ENCODE measurements around the gene SAP25.
A peak's percentile ranks its signal among the peaks of the same experiment; 100 is the strongest.

The SAP25 gene

GRCh38 chr7:100591596-100591995 is 17.9 kb upstream of the SAP25 start:
- FAIRE-seq, result no peak

DNA sequence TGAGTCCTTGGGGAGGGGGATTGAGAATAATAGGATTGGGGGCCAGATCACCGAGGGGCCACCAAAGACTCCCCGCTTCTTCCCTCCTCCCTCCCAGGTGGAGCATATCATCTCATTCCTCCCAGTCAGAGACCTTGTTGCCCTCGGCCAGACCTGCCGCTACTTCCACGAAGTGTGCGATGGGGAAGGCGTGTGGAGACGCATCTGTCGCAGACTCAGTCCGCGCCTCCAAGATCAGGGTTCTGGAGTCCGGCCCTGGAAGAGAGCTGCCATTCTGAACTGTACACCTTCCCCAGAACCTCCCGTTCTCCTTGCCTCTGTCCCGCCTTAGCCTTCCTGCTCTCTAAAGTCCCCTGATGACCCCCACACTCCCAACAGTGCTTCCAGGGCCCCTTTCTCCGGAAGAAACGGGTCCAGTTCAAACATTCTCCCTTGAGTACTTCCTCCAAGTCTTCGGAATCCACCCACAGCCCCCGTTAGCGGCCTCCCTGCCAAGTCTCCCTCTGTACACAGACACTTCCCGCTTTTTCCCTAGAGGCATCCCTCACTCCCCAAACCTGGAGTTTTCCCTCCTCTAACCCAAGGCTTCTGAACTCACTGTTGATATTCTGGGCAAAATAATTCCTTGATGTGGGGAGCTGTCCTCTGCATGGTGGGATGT is 16.5 kb upstream of the SAP25 start:
- FAIRE-seq, result no peak

- FAIRE-seq, result no peak
Observed at GRCh38 chr7:100589341-100589947, 15.7 kb upstream of the SAP25 start.

DNA sequence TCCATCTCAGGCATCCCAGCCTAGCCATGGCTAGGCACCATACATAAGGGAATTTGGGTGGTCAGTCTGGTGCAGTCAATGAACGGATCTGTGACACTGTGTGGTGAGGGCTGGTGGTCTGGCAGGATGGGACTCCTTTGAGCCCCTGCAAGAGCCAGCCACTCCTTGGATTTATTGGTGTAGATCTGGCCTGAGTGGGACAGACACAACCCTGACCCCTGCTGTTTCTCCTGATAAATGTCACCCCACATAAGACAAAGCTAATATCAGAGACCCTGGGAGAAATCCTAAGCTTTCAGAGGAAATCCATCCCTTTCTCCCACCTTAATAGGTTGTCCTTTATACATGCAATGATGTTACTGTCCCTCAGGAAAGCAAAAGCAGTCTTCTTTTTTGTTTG is 14.7 kb upstream of the SAP25 start:
- FAIRE-seq, result no peak

DNA sequence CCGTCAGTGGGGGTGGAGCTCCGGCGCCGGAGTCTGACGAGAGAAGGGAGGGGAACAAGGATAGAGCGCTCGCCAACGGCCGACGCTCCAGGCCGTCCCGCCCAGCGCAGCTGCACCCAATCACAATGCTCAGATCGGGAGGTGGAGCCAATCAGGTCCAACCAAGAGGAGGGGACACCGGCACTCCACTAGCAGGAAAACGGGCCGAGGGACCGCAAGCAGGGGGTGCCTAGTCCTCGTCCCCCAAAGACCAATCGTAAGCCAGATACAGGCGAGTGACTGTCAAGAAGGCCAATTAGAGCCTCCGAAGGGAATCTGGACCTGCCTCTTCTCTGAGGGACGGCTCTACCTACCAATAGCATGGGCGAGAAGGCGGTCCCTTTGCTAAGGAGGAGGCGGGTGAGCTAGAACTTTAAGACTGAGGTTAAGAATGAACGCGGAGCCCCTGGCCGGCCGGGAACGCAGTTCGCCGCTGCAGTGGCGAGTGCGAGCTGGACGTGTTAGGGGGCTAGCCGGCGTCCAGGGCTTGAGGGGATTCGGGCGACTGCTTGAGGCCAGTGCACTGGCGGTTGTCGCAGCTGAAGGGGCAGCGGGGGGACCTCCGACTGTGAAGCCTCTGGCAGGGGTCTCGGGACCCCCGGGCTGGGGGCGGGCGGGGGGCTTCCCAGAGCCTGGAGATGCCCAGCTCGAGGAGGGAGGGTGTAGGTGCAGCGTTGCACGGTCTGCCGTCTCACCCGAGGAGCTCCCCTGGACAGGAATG is 12.7 kb upstream of the SAP25 start, which contains the start of gene FBXO24:
TSS of gene FBXO24 (plus strand) at position 63 of the 760 bp plus-strand sequence. CDS start at position 361, 298 bp downstream.
- peak; percentile 100 for FAIRE-seq

GRCh38 chr7:100585511-100586265 is 12.0 kb upstream of the SAP25 start, which contains the start of gene LRCH4:
LRCH4 (minus strand) TSS chr7:100586129; CDS start chr7:100586100, 29 bp downstream.
- FAIRE-seq, result no peak

DNA sequence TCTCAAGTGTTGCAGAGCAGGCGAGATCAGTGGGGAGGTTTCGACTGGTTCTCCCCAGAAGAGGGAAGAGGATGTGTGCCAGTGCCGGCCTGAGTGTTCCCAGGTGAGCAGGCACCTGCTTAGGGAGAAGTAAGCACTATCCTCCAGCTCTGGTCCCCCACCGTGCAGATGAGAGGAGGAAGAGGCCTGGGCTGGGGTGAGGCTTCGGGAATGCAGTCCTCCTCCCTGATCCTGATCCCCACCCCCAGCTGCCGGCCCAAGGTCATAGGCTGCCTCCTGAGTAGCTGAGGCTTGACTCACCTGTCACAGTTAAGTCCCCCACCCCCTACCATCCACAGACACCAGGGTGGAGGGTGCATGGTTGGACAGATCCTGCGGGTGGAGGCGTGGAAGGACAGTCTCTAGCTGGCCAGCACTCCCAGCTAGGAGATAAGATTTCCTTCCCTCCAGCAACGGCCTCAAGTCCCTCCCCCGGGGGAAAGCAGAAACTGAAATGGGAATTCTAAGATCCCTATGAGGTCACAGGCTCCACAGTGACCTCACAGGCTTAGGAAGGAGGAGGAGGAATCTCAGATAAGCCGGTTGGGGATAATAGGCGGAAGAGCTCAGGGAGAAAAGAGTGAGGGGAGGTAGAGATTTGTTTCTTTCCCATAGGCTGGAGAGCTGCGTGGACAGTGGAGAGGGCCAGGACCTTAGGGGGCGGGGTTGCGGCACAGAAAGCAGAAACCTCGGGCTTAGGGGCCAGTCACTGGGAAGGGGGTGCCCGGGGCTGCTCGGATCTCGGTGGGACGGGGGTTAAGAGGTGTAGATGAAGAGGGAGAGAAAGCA is 11.2 kb upstream of the SAP25 start:
- no peak for FAIRE-seq

DNA sequence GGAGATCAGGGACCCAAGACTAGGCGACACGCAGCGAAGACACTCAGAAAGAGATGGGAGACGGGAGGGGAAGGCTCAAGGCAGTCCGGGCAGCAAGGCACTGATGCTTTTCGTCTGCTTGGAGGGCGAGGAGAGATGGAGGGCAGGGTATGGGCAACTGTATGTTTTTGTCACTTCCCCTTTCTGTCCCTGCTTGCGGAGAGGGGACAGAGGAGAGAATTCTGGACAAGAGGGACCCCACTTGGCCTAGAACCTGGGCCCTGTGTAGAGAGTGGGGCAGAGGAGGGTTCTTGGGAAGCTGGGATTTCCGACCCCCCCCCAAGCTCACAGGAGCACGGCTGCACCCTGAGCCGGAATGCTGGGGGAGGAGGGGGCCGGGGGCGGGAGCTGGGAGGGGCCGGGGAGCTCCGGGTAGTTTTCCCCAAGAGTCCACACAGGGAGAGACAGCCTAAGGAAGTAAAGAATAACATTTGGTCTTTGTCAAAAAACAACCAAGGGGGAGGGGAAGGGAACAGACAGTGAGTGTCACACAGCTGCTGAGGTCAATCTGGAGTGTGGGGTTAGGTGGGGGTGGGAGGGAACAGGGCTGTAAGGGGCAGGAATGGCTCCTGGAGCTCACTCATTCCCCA is 10.5 kb upstream of the SAP25 start:
- no peak for FAIRE-seq

GRCh38 chr7:100583132-100584053 is 9.7 kb upstream of the SAP25 start:
- no peak for FAIRE-seq

DNA sequence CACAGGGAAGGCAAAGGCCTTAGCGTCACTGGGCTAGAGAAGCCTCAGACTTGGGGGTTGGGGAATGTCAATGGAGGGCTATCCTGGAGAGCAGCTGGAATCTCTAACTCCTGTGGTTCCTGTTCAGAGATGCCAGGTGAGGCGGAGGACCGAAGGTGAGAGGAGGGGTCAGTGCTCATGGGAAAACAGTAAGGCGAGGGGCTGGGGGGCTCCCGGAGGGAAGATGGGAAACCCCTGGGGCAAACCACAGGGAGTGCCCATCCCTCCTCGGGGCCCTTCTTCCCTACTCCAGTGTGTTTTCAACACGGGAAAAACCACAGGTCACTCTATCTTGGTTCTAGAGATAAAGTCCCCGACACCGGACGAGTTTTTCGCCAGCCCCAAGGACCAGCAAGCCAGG is 8.9 kb upstream of the SAP25 start:
- FAIRE-seq, result no peak

DNA sequence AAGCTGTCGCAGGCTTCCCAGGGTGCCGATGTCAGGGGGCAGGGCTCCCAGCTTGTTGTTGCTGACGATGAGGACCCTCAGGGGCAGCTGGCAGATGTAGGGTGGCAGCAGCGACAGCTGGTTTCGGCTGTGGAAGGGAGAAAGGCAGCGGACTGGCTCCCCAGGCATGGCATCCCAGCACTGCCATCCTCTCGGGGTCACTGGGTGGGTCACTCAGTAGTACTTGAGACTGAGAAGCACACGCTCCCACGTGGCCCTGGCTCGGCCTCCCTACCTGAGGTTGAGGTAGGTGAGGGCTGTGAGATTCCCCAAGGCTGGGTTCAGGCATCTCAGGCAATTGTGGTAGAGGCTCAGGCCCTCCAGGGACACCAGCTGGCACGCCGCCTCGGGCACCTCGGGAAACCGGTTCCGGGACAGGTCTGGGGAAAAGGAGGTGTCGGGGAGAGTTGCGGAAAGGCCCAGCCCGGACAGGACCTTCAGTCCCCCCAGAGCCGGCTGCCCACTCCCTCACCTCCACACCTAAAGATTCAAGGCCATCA is 8.4 kb upstream of the SAP25 start:
- no peak for FAIRE-seq

DNA sequence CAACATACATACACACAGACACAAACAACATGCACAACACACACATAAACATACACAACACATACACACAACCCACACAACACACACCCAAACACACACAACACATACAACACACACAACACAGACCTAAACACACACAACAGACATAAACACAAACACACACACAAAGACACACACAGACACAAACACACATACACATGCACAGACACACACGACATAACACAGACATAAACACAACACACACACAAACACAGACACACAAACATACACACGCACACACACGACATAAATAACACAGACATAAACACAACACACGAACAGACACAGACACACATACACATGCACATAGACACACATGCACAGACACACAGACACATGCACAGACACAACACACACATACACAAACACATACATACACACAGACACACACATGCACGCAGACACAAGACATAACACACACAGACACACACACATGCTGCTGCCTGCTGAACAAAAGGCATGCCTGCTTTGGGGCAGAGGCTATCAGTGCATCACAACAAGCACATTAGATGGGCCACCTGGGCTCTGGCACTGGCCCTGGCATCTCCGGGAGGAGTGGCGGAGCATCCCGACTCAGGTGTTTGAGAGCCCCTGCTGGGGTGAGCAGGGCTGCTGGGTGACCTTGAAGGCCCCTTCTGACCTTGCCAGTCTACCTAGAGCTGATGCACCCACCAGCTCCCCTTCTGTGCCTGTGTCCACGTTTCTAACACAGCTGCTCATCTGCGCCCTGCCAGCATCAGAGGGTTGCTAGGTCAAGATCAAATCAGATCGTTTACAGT is 7.0 kb upstream of the SAP25 start:
- FAIRE-seq, result no peak

- FAIRE-seq, result no peak
Observed at GRCh38 chr7:100578246-100579183, 4.8 kb upstream of the SAP25 start.

GRCh38 chr7:100577507-100577906 is 3.8 kb upstream of the SAP25 start:
- FAIRE-seq, result no peak

- FAIRE-seq, result no peak
Observed at GRCh38 chr7:100577103-100577502, 3.4 kb upstream of the SAP25 start.

DNA sequence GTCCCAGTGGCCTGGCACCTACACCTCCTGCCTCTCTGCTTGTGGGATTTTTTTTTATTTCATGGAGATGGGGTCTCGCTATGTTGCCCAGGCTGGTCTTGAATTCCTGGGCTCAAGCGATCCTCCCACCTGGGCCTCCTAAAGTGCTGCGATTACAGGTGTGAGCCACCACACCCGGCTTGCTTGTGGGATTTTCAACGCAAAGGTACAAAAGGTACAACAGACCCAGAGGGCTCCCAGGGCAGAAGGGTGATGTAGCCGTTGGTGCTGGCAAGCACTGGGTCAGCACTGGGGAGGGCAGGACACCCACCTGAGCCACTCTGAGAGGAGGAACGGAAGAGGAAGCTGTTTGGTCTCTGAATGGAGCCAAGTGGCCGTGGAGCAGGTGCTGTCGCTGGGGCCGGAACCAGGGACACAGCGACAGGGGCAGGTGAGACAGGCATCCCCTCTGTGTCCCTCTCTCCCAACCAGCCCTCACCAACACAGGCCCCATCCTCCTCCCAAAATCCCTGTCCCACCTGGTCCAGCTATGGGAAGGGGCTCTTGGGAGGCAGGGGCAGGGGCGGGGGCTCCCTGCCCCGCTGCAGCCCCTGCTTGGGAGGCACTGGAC is 2.8 kb upstream of the SAP25 start:
- no peak for FAIRE-seq

DNA sequence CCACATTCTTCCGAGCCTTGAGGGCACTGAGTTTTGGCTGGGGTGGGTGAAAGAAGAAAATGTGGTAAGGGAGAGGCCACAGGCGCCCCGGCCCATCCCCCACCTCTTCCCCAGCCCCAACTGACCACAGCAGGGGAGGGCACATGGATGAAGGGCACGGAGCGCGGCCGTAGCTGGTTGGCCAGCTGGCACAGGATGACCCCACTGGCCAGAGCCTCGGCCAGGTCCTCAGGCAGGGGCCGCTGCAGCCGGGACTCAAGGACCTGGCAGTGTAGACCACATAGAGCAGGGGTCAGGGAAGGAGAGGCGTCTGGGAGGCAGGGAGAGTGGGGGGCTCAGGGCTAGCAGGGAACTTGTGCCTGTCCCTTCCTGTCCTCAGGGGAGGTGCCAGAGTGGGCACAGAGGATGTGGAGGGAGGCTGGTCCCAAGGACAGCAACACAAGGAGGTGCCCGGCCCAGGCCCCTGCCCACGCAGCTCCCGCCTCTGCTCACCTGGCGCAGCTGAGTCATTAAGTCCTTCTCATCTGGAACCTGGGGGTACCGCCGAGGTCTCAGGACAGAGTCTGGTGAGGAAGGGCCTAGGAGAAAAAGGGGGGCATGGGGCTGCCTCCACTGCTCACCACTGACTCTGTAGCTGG is 2.2 kb upstream of the SAP25 start:
- FAIRE-seq, result no peak

All from G401.6 (cell line).